Measurements from ENCODE around the gene TNRC6B.

The TNRC6B gene

DNA sequence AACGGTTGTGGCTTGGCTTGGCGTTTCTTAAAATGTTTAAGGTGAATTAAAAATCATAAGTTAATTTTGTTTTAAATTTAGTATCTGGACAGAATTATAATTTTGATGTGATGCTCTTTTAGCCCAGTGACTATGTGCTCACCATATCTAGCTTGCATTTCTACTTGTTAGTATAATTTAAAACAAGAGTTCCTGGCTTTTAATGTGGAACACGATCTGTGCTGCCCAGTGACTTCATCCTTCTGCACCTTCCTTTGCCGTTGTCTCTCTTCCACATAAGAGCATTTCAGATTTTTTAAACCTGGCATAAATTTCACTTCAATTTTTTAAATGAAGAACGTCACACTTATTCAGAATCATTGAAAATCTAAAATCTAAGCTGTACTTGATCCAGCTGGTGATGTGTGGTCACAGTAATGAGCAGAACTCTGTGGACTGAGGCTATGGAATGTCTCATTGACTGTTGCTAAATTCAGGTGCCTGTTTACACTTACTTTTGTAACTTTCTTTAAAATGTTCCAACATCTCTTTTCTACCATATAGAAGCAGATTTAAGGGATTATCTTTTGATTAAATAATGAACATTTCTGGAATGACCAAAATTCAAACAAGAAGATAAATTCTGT is 93.1 kb downstream of the TNRC6B start:
- Histone ChIP-seq H3K4me3 (ENCODE audit: low read depth, low read length) (no peak overlapping the region), H3K9me3 (no peaks in the 10 kb centered on the region), H3K36me3 (peaks cover 20% of the 10 kb centered on the region), H3K27me3 (no peaks in the 10 kb centered on the region), H3K4me1 (no peaks in the 10 kb centered on the region; the same call in 1 of the 2 replicates)
- no peak for DNase-seq
- TF ChIP-seq CTCF (IDR thresholded peaks at IDR 0.05; ENCODE audit: low read depth, low read length) = no peak

DNA sequence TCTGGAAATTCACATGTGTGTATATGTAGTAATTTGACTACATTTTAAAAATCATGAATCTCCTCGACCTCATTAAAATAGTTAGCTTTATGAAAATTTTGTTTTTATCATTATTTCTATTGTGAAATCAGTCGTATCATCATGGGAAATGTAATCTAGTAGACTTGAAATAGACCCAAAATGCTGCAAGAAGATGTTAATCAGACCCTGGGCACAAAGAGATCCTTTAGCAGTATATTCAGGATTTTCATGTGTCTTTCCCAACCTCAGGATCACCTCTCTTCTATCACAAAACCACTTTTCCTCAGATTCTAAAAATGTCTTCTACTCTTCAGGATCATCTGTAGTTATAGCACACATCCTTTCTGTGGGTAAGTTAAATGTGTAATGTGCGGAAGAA is 93.7 kb downstream of the TNRC6B start:
- peaks cover 17% of the 10 kb centered on the region for H3K36me3 ChIP-seq
- no peaks in the 10 kb centered on the region for H3K9me3 ChIP-seq
- no peak for DNase-seq
- H3K4me3 ChIP-seq (ENCODE audit: low read depth, low read length) = no peak overlapping the region
- no peaks in the 10 kb centered on the region; the same call in 1 of the 2 replicates for H3K4me1 ChIP-seq
- H3K27me3 ChIP-seq = no peaks in the 10 kb centered on the region
- no peak for TF ChIP-seq CTCF (IDR thresholded peaks at IDR 0.05; ENCODE audit: low read depth, low read length)

DNA sequence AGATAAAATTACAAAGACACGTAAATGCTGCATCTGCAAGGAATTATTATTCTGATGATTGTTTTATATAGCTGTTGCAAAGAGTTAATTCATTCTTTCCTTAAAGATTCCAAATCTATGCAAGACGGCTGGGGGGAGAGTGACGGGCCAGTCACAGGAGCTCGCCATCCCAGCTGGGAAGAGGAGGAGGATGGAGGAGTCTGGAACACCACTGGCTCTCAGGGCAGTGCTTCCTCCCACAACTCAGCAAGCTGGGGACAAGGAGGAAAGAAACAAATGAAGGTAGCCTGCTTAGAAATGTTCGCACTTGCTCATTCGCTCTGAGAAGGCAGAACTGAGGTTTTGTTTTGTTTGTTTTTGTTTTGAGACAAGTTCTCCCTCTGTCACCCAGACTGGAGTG is 95.6 kb downstream of the TNRC6B start:
- no peaks in the 10 kb centered on the region for H3K27me3 ChIP-seq
- no peak for TF ChIP-seq CTCF (IDR thresholded peaks at IDR 0.05; ENCODE audit: low read depth, low read length)
- H3K4me1 ChIP-seq = no peaks in the 10 kb centered on the region; the same call in 1 of the 2 replicates

DNA sequence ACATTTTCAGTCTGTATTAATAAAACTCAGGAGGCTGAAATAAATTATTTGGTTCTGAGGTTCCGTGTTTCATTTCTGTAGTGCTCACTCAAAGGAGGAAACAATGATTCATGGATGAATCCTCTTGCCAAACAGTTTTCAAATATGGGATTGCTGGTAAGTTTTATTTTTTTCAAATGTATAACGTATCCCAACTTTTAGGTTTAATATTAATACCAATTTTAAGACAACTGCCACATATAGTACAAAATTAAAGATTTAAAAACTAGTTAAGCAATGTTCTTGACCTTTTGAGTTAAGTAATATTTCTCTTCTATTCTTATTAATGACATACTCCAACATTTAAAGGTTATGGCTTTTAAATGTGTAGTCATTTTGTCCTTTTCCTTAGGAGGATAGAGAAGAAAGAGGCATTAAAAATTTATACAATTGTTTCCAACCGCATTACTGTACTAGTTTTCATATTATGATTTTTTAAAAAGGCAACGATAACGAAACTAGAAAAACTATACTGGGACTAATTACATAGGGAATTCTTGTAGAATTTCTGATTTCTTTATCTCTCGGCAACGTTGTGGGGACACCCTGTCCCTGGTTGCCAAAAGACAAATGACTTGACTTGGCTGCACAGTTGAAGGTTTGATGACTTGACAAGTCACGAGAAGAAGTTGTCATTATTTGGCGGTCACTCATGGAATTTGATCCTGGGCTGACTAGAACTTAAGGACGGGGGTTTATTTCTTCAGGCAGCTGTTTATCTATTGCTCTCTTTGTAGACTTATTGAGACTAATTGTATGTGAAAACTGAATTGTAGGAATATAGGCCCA is 99.5 kb downstream of the TNRC6B start:
- TF ChIP-seq CTCF (IDR thresholded peaks at IDR 0.05; ENCODE audit: low read depth, low read length) = no peak
- H3K4me3 ChIP-seq (ENCODE audit: low read depth, low read length) = no peak overlapping the region
- DNase-seq = no peak
- H3K9me3 ChIP-seq = no peaks in the 10 kb centered on the region
- H3K27me3 ChIP-seq = no peaks in the 10 kb centered on the region
- H3K36me3 ChIP-seq = peaks cover 39% of the 10 kb centered on the region
- no peaks in the 10 kb centered on the region for H3K4me1 ChIP-seq

More for the DNA sequence above, 95.6 kb downstream of the TNRC6B start:
- Histone ChIP-seq H3K9me3 (no peaks in the 10 kb centered on the region), H3K36me3 (peaks cover 18% of the 10 kb centered on the region), H3K4me3 (ENCODE audit: low read depth, low read length) (no peak overlapping the region)
- no peak for DNase-seq

- H3K4me1 ChIP-seq = no peaks in the 10 kb centered on the region
- H3K9me3 ChIP-seq = no peaks in the 10 kb centered on the region
- H3K4me3 ChIP-seq (ENCODE audit: low read depth, low read length) = no peak overlapping the region
- DNase-seq = no peak
- TF ChIP-seq CTCF (IDR thresholded peaks at IDR 0.05; ENCODE audit: low read depth, low read length) = no peak
- H3K36me3 ChIP-seq = peaks cover 35% of the 10 kb centered on the region
- no peaks in the 10 kb centered on the region for H3K27me3 ChIP-seq
Measured at GRCh38 chr22:40279017-40279416, 101.3 kb downstream of the TNRC6B start.

DNA sequence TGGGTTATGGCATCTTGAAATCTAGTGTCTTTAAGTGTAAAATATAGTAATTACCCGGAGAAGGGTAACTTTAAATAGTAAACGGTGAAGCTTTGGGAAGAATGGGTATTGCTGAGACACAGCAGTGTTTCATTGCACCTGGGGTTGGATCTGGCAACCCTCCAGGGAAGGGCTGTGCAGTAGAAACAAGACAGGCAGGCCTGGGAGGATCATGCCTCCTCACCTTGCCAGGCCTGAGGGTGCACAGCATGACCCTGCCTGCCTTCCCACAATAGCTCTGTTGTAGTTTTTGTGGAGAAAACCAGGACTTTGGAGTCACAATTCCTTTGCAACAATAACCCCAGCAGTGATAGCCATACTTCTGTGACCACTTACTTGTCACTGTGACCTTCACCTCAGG is 104.0 kb downstream of the TNRC6B start:
- peak; percentile 34 for DNase-seq
- Histone ChIP-seq H3K4me1 (no peaks in the 10 kb centered on the region), H3K27me3 (no peaks in the 10 kb centered on the region), H3K36me3 (peaks cover 45% of the 10 kb centered on the region), H3K9me3 (no peaks in the 10 kb centered on the region), H3K4me3 (ENCODE audit: low read depth, low read length) (no peak overlapping the region)
- TF ChIP-seq CTCF (IDR thresholded peaks at IDR 0.05; ENCODE audit: low read depth, low read length) = no peak

All from BE2C (cell line).